Smooth muscle cell of the brain vasculature (primary cell): ENCODE results near the gene SLC39A13.

ENCODE experiments used
- DNase-seq: peaks from one replicate; pipeline ENCODE4 v3.0.0-alpha.2; 2012; ENCODE audit warnings: low read depth, low spot score

Gene SLC39A13

DNA sequence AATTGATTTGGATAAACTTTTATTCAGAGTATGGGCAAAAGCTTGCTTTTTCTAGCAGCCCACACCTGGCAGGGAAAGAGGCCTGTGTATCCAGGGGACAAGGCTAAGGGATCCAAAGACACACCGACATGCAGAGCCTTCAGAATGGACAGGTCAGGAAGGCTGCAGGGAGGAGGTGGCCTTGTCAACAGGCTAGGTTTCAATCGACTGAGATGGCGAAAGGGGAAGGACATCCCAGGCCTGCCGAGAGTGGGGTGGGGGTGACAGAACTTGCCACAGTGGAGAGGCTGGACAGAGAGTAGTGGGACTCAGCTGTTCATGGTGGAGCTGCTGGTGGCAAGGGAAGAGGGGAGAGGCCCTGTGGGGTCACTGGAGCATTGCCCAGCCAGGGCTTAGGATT is 5.3 kb upstream of the SLC39A13 start:
- no peak for DNase-seq

DNA sequence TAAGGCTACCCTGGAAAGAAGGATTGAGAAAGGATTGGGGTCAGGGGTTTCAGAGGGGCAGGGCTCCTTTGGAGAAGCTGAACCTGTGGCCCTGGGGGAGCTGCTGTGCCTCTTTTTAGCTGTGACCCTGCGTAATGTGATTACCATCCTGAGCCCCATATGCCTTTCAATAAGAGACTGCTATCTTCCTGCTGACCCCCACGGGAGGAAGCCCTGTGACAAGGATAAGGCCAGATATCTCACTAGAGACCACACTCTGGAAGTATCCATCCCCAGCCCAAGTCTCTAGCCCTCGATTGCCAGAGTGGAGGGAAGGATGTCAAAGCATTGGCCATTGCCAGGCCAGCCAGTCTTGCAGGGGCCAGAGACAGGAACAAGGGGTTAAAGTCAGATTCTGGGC is 4.8 kb upstream of the SLC39A13 start:
- no peak for DNase-seq

DNA sequence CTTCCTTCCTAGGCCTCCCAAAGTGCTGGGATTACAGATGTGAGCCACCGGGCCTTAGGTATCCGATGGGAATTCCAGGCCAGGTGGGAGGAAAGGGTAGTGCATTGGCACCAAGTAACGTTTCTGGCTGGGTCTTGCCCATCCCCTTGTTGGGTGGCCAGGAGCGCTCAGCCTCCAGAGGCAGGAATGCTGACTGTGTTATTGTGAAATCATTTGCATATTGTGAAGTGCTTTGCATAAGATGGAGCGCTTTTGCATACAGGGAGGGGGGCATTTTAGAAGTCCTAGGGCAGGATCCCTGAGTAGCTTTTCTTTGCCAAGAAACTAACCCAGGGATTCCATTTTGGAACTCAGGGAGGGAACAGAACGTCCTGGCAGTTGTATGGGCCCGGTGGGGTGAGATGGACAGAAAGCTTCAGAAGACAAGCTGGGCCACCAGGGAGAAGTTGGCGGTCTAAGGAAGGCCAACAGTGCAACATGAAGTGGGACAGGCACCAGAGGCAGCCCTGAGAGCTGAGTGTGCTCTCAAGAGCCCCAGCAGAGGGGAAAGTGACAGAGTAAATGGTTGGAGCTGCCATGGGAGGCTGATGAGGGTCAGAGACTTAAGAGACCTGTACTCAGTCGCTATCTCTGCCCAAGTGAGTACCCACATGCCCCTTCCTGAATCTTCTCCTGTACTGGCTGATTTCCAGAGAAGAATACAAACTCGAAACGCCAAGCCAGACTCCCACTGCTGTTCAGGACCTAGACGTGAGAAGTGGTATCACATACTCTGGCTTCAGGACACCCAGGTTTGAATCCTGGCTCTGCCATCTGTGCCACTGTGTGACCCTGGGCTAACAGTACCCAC is 1.3 kb upstream of the SLC39A13 start:
- DNase-seq = no peak

- no peak for DNase-seq
Observed at GRCh38 chr11:47408598-47409439, 429 bp downstream of the SLC39A13 start.

- no peak for DNase-seq
Observed at GRCh38 chr11:47409440-47410369, 1.3 kb downstream of the SLC39A13 start.

DNA sequence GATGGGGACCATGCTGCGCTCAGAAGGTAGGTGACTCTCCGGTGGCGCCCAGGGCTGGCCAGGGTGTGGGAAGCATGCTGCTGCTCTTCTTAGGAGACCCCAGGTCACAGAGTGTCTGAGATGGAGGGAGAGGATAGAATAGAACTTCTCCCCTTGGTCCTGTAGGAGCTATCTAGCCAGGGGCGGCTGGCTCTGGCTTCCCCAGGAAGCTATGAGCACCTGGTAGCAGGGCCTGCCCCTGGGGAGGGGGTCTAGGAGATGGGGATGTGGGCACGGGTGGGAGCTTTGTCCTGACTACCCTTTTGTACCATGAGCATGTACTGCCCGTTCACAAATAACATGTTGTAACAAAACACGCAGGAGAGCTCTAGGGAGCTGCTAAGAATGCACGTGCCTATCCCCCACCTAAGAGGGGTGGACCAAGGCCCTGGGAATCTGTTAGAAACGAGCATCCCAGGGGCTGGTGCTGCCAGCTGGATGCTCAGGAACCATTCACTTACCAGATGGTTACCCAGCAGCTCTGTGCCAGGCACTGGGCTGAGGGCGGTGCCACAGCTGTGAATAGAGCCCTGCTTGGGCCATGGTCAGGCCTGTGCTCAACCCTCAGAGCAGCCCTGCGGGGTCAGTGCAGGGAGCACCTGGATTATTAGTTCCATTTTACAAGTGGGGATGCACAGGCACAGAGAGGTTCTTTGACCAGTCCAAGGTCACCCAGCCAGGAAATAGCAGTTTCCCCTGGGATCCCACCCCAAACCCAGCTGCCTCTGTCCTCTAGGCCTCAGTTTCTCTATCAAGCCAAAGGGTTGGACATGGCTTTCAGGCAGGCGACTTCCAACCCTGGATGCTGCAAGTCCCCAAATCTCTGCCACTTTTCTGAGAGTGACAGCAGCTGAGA is 2.2 kb downstream of the SLC39A13 start:
- DNase-seq = no peak

GRCh38 chr11:47411884-47412746 is 3.7 kb downstream of the SLC39A13 start:
- DNase-seq = no peak

DNA sequence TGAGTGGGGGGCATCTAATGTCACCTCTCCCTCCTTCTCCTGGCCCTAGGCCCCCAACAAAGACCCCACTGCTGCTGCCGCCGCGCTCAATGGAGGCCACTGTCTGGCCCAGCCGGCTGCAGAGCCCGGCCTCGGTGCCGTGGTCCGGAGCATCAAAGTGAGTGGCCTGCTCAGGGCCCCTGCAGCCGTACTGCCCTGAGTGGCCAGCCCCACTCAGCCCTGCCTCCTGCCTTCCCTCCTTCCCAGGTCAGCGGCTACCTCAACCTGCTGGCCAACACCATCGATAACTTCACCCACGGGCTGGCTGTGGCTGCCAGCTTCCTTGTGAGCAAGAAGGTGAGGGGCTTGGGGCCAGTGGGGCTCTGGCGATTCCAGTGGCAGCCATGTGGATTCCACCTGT is 5.0 kb downstream of the SLC39A13 start:
- no peak for DNase-seq

GRCh38 chr11:47413908-47414684 is 5.7 kb downstream of the SLC39A13 start:
- DNase-seq = no peak

- no peak for DNase-seq
Observed at GRCh38 chr11:47414685-47415070, 6.3 kb downstream of the SLC39A13 start.

GRCh38 chr11:47415091-47415854 is 6.9 kb downstream of the SLC39A13 start:
- no peak for DNase-seq

GRCh38 chr11:47415949-47416472 is 7.6 kb downstream of the SLC39A13 start:
- peak; percentile 66 for DNase-seq

DNA sequence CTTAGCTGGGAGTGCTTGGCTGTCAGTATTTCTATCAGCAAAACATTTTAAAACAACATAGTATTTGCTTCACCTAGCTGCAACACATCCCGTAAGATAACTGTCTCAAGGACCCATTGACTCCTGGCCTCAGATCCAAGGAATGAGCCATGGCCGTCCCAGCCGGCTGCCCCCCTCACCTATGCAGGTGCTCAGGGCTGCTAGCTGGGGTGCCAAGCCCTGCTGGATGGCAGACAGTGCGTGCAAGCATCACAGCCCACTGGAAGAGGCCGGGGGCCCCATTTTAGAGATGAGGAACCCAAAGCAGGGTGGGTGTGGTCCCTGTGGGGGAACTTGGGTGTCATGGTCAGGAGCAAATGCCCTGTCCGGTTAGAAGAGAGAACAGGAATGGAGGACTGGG is 9.3 kb downstream of the SLC39A13 start:
- no peak for DNase-seq

DNA sequence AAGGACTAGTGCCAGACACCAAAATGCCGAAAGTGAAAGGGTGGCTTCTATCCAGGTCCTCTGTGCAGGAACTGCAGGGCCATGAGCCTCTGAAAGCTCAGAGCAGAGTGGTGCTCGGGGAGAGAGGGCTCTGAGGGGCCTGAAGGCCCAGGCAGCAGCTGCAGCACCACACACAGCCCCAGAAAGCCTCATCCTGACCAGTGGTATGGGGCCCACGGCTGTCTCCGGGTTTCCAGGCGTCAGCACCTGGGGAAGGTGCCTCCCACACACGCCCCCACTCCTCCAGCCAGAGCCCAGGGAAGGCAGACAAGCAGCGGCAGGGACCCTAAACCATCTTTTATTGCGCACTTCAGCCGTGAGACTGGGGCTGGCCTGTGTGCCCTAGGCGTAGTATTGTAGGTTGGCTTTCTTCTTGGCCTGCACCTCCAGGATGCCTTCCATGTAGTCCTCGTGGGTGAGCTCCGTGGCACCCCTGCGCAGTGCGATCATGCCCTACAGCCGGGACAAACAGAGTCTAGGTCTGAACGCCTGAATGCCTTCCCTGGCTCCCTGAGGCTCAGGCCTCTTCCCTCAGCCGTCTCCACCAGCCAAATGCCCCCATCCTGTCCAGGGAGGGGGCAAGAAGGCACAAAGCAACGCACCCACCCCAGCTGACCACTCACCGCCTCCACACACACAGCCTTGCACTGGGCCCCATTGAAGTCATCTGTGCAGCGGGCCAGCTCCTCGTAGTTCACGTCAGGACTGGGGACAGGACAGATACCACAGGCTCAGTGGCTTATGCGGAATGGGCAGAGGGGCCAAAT is 10.3 kb downstream of the SLC39A13 start:
- DNase-seq = no peak

- DNase-seq = no peak
Observed at GRCh38 chr11:47425611-47426010, 17.2 kb downstream of the SLC39A13 start.

GRCh38 chr11:47426062-47426956 is 17.9 kb downstream of the SLC39A13 start, which contains the start of gene PSMC3:
Gene PSMC3, minus strand, starts transcription at chr11:47426439. Its CDS starts 160 bp downstream, at chr11:47426279.
- peak; percentile 95 for DNase-seq
